ENCODE results near the gene SFT2D2. TPM values are rescaled to one million over a fixed set of nuclear protein-coding genes. Genes with fewer than 3 reads are reported as not detected.
"Not testable (repeated sequence)": the region's sequence is repeated elsewhere in the genome, so short reads cannot be mapped to it uniquely, and the experiment has no call there.

The SFT2D2 gene
- polyA plus RNA-seq (2013, experiment 1 of 2; ENCODE audit: insufficient read length): 13.6 TPM
- 12.7 TPM for polyA plus RNA-seq (2013, experiment 2 of 2; ENCODE audit: insufficient read length)

DNA sequence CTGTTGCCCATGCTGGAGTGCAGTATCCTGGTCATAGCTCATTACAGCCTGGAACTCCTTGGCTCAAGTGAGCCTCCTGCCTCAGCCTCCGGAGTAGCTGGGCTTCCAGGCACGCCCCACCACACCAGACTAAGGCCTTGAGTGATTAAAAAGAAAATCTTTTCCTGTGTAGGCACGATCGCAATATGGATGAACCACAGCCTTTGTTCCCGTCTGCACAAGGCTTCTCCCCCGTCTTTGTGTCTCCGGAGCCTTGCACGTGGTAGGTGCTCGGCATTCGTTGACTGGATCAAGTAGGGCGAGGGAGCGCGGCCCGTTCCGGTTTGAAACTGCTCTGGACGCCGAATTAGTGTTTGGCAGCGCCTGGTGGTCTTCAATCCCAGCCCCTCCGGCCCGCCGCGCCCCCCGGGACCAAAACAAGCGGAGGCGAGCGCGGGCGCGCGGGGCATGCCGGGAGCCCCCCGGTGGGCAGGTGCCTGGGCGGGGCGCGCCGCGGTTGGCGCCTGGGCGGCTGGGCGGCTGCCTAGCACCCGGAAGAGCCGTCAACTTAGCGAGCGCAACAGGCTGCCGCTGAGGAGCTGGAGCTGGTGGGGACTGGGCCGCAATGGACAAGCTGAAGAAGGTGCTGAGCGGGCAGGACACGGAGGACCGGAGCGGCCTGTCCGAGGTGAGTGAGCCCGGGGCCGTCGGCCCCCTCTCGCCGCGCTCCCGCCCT lies at the start of gene SFT2D2:
TSS of gene SFT2D2 (plus strand) at position 529 of the 715 bp plus-strand sequence. CDS start at position 605, 76 bp downstream.
- DNase-seq: peak; percentile 67

DNA sequence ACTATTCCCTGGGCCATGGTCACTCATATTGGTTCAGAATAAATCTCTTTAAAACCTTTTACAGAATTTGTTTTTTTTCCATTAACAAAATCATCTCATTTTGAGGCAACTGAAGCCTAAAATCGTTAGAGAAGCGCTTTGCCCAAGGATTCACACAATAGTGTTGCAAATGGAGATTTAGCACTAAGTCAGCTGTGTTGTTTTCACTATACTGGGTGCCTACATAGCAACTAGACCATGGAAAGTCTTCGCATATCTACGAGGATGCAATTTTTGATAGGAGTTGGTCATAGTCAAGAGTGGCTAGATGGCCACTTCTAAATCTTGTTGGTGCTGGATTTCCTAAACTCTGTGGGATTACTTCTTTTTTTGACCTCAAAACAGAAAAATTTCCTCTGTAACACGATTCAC lies 47.6 kb upstream of the SFT2D2 start:
- DNase-seq: no peak

DNA sequence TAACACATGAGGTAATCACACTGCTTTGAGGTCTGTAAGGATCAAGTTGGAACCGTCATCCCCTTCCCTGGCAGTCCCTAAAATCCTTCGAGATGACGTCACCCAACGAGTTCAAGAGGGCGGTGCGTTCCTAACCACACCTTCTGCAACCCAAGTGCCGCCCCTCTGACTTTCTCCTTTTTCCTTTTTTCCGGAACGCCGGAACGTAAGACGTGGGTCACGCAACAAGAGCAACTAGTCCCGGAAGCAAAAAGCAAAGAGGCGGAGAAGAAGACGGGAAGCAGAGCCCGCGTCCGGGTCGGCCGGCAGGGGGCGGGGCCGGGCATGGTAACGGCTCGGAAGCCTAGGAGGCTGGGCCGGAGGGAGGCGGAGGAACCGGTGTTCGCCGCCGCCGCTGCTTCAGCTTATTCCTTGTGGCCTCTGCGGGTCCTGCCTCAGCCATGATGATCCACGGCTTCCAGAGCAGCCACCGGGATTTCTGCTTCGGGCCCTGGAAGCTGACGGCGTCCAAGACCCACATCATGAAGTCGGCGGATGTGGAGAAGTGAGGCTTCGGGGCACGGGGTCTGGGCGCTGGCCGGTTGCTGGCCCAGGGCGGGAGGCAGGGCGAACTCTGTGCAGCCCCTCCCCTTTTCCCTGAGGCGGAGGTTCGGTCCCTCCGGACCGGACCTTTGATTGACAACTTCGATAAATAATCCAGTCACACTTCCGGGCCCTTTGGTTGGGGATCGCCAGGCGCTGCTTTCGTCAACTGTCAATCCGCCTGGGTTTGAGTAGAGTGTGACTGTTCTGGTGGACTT lies 47.0 kb upstream of the SFT2D2 start, which contains the start of gene TIPRL:
TSS of gene TIPRL (plus strand) at position 325 of the 800 bp plus-strand sequence. CDS start at position 441, 116 bp downstream.
- DNase-seq: peak; percentile 100

DNA sequence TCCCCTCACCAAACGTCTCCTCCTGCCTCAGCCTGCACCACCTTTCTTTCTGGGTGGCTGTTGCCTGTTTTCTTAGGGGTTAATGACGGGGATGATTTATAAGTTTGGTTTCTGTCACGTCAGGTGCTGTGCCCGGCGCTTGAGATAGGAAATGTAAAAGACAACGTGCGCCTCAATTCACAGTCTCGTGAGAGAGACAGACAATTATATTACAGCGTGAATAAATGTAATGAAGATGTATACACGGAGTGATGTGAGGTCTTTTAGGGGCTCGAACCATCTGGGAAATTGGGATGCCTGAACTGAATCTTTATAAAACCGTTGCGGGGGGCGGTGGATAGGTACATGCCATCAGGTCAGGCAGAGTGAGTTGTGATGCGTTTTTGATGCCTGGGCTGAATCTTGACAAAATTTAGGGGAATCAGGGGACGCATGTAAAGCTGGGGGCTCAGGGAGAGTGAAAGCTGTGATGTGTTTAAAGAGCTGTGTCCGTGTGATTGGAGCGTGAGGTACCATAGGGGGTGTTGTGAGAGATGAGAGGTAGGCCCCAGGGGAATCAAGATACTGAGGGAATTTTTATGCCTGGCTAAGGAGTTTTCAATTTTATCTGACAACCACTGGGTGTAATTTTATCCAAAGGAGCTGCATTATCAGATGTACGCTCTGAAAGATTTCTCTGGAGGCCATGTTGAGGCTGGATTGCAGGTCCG lies 46.2 kb upstream of the SFT2D2 start:
- DNase-seq: peak; percentile 18

DNA sequence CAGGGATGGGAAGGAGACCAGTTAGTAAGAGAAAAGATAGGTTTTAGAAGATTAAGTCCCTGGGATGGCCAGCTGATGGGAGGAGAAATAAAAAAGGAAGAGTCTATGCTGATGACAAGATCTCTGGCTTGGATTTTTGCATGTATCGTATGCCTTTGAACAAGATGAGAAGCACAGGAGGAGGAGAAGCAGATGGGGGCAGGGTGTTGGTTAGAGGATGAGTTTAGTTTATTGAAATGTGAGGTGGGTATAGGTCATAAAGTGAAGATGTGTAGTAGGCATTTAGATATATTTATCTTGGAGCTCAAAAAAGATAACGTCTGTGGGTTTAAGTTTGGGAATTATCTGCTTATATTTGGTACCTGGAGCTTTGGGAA lies 45.7 kb upstream of the SFT2D2 start:
- no peak for DNase-seq

DNA sequence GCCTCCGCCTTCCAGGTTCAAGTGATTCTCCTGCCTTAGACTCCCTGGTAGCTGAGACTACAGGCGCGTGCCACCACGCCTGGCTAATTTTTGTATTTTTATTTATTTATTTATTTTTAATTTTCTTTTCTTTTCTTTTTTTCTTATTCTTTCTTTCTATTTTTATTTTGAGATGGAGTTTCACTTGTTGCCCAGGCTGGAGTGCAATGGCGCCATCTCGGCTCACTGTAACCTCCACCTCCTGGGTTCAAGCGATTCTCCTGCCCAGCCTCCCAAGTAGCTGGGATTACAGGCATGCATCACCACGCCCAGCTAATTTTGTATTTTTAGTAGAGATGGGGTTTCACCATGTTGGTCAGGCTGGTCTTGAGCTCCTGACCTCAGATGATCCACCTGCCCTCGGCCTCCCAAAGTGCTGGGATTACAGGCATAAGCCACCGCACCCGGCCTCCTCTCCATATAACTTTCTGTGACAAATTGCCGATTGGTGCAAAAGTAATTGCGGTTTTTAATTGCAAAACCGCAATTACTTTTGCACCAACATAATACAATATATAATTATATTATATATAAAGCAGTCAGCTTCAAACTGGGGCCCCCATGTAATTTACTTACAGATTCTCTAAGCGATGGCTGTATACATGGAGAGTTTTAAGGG lies 44.6 kb upstream of the SFT2D2 start:
- DNase-seq: not testable (repeated sequence)

DNA sequence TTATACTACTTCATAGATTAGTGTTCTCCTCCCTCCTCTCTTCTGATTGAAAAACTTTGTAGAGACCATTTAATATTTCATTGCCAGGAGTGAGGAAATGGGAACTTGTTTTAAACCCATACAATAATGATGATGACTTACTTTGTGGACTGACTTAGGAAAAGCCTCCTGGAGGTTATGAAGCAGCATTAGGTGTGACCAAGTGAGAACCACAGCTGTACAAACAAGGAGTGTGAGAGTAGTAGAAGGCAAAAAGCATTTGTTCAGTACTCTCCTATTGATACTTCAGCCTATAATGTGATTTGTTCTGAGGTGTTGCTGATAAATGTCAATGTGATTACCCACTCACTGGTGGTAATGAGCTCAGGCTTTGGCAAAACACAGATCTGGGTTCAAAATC lies 38.6 kb upstream of the SFT2D2 start:
- no peak for DNase-seq

DNA sequence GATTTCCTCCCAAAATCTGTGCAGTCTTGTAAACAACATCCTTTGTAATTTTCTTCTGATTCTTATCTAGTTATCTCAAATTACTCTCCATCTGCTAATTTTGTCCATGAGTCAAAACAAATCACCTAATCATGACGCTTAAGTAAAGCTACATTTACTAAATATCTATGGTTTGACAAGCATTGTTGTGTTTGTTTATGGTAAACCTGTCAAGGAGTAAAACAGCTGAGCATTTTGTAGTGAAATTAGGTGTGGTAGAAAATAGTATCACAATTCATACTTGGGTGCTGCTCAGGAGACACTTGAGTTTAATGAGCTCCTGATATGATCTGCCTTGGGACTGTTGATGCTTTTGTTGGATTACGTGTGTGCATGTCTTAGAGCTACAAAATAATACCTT lies 35.4 kb upstream of the SFT2D2 start:
- no peak for DNase-seq

DNA sequence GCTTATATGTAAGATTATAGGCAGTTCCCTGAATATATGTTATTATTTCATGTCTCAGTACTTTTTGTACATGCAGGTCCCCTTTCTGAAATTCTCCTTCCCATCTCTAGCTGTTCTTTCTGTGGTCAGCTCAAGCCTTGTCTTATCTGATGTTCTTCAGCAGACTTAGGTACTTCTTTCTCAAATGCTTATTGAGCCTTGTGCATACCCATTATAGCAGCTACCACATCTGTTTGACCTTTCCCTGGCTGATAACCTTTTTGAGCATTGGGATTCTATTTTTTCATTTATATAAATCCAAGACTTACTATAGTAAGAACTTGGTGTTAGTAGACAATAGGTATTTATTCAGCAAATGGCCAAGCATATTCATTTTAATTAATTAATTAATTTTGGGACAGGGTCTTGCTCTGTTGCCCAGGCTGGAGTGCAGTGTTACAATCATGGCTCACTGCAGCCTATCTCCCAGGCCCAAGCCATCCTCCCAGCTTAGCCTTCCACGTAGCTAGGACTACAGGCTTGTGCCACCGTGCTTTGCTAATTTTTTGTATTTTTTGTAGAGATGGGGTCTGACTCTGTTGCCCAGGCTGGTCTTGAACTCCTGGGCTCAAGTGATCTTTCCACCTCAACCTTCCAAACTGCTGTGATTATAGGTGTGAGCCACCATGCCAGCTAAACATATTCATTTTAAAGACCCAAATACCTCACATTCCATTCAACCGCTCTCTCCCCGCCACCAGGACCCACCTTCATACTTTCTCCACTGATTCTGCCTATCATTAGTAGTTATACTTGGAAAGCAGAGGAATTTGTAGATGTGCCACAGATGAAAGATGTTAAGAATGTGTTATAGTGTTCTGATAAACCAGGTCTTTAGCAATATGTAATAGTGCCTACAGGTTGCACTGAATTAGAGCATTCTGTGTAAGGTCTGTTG lies 30.3 kb upstream of the SFT2D2 start:
- DNase-seq: no peak

DNA sequence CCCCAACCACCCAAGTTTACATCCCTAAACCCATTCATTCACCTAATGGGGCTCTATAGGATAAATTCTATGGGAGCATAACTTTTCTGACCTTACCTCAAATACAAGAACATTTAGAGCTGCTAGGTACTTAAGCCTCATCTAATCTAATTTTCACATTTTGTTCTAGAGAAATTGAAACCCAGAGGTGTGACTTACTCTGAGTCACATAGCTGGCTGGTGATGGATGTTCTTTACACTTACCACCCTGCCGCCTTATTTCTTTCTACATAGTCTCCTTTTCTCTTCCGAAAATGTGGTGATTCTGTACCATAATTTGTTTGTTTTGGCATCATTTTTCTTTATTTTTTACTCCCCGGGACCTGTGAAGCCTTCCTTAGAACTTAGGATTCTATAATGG lies 26.7 kb upstream of the SFT2D2 start:
- no peak for DNase-seq

DNA sequence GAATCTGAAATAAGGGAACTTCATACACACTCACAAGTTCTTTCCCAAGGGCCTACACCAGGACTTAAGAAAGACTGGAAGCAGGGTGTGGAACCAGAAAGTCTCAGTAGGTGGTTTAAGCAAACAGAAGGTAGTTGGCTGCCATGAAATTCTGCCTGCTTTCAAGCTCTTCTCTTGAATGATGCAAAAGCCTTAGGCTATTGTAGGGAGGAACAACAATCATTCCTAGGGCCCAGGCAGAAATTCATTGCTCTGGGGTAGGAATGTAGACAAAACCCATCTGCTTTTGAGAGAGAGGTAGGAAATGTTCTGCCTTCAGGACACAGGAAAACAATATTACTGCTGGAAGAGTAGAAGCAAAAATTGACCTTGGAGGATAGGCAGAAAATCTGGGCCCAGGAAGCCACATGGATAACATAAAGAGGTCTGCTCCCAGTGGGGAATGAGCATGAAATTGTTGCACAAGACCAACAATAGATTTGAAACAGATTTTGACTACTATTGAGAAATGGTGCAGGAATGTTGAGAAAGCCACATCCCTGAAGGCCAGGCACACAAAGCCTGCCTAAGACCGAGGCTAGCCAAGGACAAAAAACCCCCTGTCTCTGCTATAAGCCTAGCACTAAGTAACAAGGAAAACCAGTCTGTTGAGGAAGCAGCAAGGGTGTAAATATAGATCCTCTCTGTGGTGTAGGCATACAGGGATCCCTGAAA lies 22.7 kb upstream of the SFT2D2 start:
- peak; percentile 98 for DNase-seq

DNA sequence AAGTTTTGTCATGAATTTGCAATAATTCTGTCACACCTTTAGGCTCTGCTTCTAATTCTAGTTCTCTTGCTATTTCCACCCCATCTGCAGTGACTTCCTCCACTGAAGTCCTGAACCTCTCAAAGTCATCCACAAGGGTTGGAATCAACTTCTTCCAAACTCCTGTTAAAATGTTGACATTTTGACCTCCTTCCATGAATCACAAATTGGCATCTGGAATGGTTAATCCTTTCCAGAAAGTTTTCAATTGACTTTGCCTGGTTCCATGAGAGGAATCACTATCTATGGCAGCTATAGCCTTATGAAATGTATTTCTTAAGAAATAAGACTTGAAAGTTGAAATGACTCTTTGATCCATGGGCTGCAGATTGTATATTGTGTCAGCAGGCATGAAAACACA lies 19.7 kb upstream of the SFT2D2 start:
- DNase-seq: peak; percentile 6

DNA sequence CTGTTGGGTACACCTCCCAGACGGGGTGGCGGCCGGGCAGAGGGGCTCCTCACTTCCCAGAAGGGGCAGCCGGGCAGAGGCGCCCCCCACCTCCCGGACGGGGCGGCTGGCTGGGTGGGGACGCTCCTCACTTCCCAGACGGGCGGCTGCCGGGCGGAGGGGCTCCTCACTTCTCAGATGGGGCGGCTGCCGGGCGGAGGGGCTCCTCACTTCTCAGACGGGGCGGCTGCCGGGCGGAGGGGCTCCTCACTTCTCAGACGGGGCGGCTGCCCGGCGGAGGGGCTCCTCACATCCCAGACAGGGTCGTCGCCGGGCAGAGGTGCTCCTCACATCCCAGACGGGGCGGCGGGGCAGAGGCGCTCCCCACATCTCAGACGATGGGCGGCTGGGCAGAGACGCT lies 18.1 kb upstream of the SFT2D2 start:
- not testable (repeated sequence) for DNase-seq

DNA sequence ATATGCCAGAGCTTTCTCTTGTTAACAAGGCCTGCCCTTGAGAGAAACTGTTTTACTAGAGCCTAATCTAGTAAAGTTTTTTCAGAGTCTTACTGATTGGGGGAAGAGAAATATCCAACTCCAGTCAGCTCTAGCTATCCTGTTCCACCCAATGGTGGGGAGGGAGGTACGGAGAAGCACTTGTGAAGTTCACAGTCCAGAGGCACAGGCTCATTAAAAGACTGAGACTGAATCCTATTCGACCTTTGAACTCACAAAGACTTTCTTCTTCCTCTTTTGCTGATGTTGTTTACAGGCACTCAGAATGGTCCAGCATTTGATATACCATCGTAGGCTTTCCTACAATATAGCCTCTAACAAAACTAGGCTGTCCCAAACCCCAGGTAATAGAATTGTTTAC lies 15.5 kb upstream of the SFT2D2 start:
- no peak for DNase-seq

DNA sequence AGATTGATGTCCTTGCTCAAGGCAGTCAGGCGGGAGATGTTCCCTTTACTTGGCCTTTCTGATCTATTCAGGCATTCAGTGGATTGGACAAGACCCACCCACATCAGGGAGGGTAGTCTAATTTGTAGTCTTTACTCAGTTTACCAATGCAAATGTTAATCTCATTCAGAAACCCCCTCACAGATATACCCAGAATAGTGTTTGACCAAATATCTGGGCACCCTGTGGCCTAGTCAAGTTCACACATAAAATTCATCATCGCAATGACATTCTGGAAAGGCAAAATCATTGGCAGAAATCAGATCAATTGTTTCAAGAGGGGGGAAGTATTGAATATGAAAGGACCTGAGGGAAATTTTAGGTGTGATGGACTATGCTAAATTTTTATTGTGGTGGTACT lies 12.5 kb upstream of the SFT2D2 start:
- DNase-seq: no peak

DNA sequence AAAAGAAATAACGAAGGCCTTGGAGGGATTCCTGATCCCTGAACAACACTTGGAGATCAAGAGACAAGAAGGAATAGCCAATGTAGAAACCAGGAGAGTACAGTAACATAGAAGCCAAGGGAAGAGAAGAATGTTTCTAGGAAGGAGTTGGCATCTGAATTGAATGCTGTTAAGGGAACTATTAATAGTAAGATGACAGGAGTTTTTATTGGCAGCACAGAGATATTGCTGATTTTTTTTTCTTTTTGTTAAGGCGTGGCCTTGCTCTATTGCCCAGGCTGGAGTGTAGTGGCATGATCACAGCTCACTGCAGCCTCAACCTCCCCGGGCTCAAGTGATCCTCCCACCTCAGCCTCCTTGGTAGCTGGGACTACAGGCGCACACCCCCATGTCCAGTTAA lies 9.6 kb upstream of the SFT2D2 start:
- no peak for DNase-seq

DNA sequence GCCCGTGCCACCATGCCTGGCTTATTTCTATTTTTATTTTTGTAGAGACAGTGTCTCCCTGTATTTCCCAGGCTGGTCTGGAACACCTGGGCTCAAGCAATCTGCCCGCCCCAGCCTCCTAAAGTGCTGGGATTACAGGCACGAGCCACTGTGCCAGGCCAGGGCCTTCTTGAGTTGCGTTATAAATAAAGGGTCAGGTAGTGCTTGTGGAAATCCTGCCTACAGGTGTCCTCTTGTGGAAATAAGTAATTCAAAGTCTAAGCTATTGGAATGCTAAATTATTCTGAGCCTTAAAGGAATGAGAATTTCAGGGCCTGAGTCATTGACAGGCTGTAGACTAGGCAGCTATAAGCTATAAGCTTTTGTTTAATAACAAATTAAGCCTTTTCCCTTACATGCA lies 8.1 kb upstream of the SFT2D2 start:
- no peak for DNase-seq

DNA sequence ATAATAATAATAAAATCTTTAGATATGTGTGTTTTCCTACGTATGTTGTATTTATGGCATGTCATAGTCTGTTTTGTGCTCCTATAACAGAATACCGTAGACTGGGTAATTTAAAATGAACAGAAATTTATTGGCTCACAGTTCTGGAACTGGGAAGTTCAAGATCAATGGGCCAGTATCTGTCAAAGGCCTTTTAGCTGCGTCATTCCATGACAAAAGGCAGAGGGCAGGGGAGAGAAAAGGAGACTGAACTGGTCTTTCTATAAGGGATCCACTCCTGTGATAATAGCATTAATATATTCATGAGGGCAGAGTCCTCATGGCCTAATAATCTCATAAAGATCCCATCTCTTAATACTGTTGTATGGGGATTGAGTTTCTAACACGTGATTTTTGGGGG lies 7.1 kb upstream of the SFT2D2 start:
- DNase-seq: no peak

DNA sequence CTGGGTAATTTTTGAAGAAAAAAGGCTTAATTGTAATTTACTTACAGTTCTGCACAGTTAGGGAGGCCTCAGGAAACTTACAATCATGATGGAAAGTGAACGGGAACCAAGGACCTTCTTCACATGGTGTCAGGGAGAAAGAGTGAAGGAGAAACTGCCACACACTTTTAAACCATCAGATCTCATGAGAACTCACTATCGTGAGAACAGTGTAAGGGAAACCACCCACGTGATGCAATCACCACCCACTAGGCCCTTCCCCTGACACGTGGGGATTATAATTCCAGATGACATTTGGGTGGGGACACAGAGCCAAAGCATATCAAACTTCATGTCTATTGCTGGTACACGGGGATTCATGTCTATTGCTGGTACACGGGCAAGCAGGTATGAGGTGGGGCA lies 5.3 kb upstream of the SFT2D2 start:
- DNase-seq: no peak

DNA sequence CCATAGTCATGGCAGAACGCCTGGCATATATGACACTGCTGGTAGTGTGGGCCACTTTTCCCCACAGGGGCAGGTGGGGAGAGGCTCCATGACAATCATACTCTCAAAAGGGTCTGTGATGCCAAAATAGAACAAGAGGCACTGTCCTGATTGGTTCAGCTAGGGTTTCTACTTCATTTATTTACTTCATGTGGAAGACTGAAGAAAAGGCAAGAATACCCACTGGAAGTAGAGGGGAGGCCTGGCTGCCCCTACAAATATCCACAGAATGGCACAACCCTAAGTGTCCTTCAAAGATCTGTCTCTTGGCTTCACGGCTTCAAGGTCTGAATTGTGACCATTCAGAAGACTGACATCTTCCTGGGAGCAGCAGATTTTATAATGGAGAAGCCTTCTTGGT lies 4.5 kb upstream of the SFT2D2 start:
- no peak for DNase-seq

DNA sequence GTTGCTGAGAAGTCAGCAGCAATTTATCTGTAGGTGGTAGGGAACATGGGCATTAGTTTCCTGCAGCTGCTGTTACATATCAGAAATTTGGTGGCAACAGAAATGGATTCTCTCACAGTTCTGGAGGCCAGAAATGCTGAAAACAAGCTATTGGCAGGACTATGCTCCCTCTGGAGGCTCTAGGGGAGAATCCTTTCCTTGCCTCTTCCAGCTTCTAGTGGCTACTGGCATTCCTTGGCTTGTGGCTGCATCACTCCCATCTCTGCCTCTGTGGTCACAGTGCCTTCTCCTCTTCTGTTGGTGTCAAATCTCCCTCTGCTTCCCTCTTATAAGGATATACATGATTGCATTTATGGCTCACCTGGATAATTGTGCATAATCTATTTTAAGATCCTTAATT lies 2.5 kb upstream of the SFT2D2 start:
- no peak for DNase-seq

All from fibroblast of skin of abdomen (primary cell).